ENCODE results near the gene AP1S1. TPM values are rescaled to one million over a fixed set of nuclear protein-coding genes. Genes with fewer than 3 reads are reported as not detected.

AP1S1 gene
- total and polyA plus RNA-seq, 7 donors, result 5.7 to 29.9 (median 7.1) TPM

DNA sequence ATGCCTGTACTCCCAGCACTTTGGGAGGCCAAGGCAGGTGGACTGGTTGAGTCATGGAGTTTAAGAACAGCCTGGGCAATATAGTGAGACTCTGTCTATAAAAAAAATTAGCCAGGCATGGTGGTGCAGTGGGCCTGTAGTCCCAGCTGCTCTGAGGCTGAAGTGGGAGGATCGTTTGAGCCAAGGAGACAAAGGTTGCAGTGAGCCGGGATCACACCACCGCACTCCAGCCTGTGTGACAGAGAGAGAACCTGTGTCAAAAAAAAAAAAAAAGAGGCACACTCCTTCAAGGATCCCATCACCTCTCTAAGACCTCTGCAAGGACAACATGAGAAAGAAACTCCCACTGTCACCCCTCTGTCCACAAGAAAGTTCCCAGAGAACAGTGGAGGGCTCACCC lies 21.4 kb downstream of the AP1S1 start:
- 23 to 38% (median 38%) methylated on average over 3 of the region's 3 CpGs for WGBS, 3 donors
- DNase-seq, result no peak
- TF ChIP-seq, protein P1, sequence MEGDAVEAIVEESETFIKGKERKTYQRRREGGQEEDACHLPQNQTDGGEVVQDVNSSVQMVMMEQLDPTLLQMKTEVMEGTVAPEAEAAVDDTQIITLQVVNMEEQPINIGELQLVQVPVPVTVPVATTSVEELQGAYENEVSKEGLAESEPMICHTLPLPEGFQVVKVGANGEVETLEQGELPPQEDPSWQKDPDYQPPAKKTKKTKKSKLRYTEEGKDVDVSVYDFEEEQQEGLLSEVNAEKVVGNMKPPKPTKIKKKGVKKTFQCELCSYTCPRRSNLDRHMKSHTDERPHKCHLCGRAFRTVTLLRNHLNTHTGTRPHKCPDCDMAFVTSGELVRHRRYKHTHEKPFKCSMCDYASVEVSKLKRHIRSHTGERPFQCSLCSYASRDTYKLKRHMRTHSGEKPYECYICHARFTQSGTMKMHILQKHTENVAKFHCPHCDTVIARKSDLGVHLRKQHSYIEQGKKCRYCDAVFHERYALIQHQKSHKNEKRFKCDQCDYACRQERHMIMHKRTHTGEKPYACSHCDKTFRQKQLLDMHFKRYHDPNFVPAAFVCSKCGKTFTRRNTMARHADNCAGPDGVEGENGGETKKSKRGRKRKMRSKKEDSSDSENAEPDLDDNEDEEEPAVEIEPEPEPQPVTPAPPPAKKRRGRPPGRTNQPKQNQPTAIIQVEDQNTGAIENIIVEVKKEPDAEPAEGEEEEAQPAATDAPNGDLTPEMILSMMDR (IDR thresholded peaks at IDR 0.05), result no peak
- H3K27ac ChIP-seq, result no peak overlapping the region
- H3K4me3 ChIP-seq, result no peak overlapping the region
- H3K36me3 ChIP-seq (ENCODE audit: insufficient read depth in 1 of 2, low read depth in 1 of 2), result no peaks in the 10 kb centered on the region
- peaks cover 0 to 99% (median 48%) of the 10 kb centered on the region in 3 donors for H3K27me3 ChIP-seq (ENCODE audit: insufficient read depth in 3 of 3, low read length in 2 of 3)
- no peak for ATAC-seq
- H3K9me3 ChIP-seq, result no peaks in the 10 kb centered on the region
- peaks cover 17% of the 10 kb centered on the region for H3K4me1 ChIP-seq
- intact Hi-C loops (cut with DNase I), result no loop called here

DNA sequence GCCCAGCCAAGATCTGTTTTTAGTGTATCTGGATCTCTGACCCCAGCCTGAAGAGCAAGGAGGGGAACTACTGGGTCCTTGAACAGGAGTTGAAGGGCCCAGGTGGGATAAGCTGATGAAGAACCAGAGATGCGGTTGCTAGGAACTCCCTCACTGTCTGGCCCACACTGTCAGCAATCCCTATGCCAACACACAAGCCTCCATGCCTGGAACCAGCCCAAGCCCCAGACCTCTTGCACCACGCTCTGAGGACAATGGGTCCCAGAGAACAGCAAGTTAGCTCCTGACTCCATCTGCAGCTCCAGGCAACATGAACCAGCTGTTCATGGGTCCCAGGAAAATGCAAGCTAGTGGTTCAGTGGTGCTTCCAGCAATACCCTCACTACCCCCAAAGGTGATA lies 23.4 kb downstream of the AP1S1 start:
- no peak for DNase-seq
- WGBS, 3 donors, result 44 to 64% (median 61%) methylated on average over 2 of the region's 2 CpGs
- no peak overlapping the region for H3K4me3 ChIP-seq
- TF ChIP-seq, protein P1 (IDR thresholded peaks at IDR 0.05), result no peak
- peaks cover 0 to 90% (median 36%) of the 10 kb centered on the region in 3 donors for H3K27me3 ChIP-seq (ENCODE audit: insufficient read depth in 3 of 3, low read length in 2 of 3)
- H3K9me3 ChIP-seq, result no peaks in the 10 kb centered on the region
- intact Hi-C loops (cut with DNase I), result no loop called here
- no peaks in the 10 kb centered on the region for H3K36me3 ChIP-seq (ENCODE audit: insufficient read depth in 1 of 2, low read depth in 1 of 2)
- H3K27ac ChIP-seq, result no peak overlapping the region
- no peak for ATAC-seq
- H3K4me1 ChIP-seq, result peaks cover 11% of the 10 kb centered on the region

DNA sequence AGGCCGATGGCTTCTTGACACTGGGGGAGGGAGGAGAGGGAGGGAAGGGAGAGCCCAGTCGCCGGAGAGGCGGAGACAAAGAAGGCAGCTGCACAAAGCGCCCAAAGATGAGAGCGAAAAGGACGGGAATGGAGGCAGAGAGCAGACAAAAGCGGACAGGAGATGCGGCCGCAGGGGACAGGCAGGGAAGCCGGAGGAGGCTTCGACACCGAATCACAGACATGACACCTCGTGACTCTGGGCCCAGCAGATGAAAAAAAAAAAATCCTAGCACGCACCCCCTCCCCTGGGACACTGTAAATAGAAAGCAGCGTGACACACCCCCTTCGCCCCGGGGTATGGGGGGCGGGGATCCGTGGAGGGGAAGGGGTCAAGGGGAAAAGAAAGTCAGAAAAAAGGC lies 24.8 kb downstream of the AP1S1 start:
- intact Hi-C loops (cut with DNase I), result no loop called here
- WGBS, 3 donors, result 1% methylated on average over 18 to 20 of the region's 20 CpGs
- TF ChIP-seq, protein P1 (IDR thresholded peaks at IDR 0.05), result no peak
- Histone ChIP-seq H3K36me3 (ENCODE audit: insufficient read depth in 1 of 2, low read depth in 1 of 2) (no peaks in the 10 kb centered on the region), H3K27ac (no peak overlapping the region), H3K27me3 (ENCODE audit: insufficient read depth in 3 of 3, low read length in 2 of 3) (peaks cover 0 to 82% (median 24%) of the 10 kb centered on the region in 3 donors), H3K4me1 (no peaks in the 10 kb centered on the region), H3K9me3 (no peaks in the 10 kb centered on the region), H3K4me3 (no peak overlapping the region)
- no peak for ATAC-seq
- DNase-seq, result no peak

DNA sequence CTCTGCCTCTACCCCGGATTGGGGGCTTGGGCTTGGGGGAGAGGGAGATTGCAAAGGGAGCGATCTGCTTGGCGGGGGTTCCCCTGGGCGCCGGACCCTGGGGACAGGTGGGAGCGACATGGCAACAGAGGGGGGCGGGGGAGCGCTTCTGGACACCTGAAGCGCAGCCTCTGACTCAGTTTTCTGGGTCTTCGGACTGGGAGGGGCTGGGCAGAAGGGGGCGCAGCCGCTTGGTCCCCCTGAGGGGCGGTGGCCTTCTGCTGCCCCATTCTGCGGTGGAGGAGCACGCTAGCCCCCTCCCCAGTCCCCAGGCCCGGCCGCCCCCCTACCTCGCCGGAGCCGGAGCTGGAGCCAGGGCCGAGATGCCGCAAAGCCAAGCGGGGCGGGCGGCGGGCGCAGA lies 25.4 kb downstream of the AP1S1 start:
- TF ChIP-seq, protein P1 (IDR thresholded peaks at IDR 0.05), result no peak
- Histone ChIP-seq H3K27ac (no peak overlapping the region), H3K36me3 (ENCODE audit: insufficient read depth in 1 of 2, low read depth in 1 of 2) (no peaks in the 10 kb centered on the region), H3K9me3 (no peaks in the 10 kb centered on the region), H3K4me1 (no peaks in the 10 kb centered on the region), H3K4me3 (no peak overlapping the region), H3K27me3 (ENCODE audit: insufficient read depth in 3 of 3, low read length in 2 of 3) (peaks cover 0 to 81% (median 21%) of the 10 kb centered on the region in 3 donors)
- intact Hi-C loops (cut with DNase I), result no loop called here
- ATAC-seq, result no peak
- 0% methylated on average over 14 to 27 of the region's 27 CpGs for WGBS, 3 donors
- no peak for DNase-seq

DNA sequence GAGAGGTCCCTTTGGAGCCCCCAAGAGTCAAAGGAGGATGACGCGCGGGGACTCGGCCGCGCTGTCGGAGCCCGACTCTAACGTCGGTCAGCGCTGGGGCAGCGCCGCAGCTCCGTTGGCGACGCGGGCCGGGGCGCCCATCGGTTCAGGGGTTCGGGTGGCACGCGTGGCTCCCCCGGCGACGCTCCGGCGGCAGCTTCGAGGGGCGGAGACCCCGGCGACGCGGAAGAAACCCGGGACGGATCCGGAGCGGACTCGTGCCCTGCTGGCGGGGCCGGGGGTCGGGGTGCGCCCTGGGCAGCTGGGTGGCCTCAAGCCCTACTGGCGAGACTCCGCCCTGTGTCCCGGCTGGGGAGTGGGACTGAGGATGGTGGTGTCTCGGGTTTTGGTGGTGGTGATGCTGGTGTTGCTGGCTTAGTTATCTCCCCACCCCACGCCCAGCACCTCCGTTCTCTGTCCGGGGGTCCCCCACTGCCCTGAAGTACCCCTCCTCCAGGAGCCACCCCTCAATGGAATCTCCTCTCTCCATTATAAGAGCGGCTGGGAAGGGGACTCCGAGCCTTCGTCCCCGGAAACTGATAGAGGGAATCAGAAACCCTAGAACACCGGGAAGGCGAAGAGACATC lies 26.0 kb downstream of the AP1S1 start, which contains the start of gene NAT16:
NAT16 (minus strand) TSS at position 164 of the 626 bp plus-strand sequence. CDS start 5,486 bp downstream, outside the sequence.
- ATAC-seq, result no peak

More for the DNA sequence above, 26.0 kb downstream of the AP1S1 start, which contains the start of gene NAT16:
- no peak for DNase-seq
- Histone ChIP-seq H3K4me3 (no peak within 1 kb of the TSS), H3K9me3 (no peaks in the 10 kb centered on the region), H3K27me3 (ENCODE audit: insufficient read depth in 3 of 3, low read length in 2 of 3) (peaks cover 0 to 76% (median 18%) of the 10 kb centered on the region in 3 donors), H3K4me1 (no peaks in the 10 kb centered on the region), H3K36me3 (ENCODE audit: insufficient read depth in 1 of 2, low read depth in 1 of 2) (no peaks in the 10 kb centered on the region), H3K27ac (no peak within 1 kb of the TSS)
- intact Hi-C loops (cut with DNase I), result no loop called here
- TF ChIP-seq, protein P1 (IDR thresholded peaks at IDR 0.05), result no peak
- 2 to 3% (median 2%) methylated on average over 42 to 56 of the region's 56 CpGs for WGBS, 3 donors

Measured in psoas muscle (tissue), 8 donors.